Activated gamma-delta T cell (primary cell): ENCODE results near the gene PGLYRP3.

Experiments used
- DNase-seq: peaks from one replicate; lab custom pipeline; 2025; lab: John Stamatoyannopoulos, UW
- total RNA-seq, 2 donors: gene quantifications; one replicate each; lab custom pipeline; 2026; lab: John Stamatoyannopoulos, UW

Gene PGLYRP3
- total RNA-seq, result 0 reads per million in 2 donors

- DNase-seq, result no peak
Observed at GRCh38 chr1:153312570-153313186, at the start of gene PGLYRP3. PGLYRP3 (minus strand) TSS chr1:153312952; CDS start chr1:153310665, 2,287 bp downstream.

DNA sequence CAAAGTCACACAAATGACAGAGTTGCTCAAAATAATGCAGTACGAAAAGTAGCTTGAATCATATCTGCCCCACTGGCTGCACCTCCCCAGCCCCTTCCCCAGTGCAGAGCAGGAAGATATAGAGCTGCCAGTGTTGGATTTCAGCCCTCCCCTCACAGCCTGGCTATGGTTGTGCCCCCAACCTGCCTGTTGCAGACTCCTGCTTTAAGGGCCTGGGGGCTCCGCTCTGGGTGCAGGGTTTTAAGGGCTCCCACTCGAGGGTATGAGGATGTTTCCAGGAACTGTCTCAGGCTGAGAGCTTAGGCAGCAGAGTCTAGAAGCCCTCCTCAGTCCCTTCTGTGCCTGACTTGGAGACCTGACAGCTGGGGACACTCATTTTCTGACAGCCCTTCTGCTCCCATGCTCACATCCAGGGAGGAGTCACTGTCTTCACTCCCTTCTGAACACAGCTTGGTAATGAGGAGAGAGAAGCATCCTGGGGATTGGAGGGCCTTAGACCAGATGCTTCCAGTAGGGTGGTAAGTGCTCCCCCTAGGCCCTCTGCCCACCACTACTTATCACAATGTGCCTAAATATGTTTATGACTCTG is 49.5 kb upstream of the PGLYRP3 start:
- DNase-seq, result no peak

DNA sequence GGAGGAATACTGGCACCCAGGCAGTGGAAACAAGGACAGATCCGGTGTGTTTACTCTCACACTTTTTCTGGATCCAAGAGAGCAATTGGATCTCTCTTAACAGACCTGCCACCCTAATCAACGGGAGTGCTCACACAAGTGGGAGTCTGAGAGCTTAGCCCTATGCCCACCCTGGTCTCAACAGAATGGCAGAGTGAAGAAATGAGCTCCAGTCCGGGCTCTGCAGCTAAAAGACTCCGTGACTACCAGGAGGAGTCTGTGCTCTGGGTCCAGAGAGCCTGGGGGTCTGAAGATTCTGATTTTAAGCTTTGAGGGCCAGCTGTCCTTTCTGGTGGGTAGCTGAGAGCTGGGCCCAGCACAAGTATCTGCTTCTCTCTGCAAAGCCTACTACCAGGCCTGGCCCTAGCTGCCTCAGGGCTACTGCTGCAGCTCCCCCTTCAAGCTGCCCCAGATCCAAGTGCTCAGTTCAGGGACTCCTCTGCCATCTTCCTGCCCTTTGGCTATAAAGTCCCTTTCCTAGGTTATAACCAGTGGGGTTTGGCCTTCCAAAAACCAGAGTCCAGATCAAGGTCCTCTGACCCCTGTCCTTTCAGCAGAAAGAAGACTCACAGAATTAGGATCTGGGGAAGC is 48.8 kb upstream of the PGLYRP3 start:
- DNase-seq, result no peak

GRCh38 chr1:153360592-153361479 is 48.1 kb upstream of the PGLYRP3 start:
- DNase-seq, result no peak

- no peak for DNase-seq
Observed at GRCh38 chr1:153360190-153360589, 47.4 kb upstream of the PGLYRP3 start.

DNA sequence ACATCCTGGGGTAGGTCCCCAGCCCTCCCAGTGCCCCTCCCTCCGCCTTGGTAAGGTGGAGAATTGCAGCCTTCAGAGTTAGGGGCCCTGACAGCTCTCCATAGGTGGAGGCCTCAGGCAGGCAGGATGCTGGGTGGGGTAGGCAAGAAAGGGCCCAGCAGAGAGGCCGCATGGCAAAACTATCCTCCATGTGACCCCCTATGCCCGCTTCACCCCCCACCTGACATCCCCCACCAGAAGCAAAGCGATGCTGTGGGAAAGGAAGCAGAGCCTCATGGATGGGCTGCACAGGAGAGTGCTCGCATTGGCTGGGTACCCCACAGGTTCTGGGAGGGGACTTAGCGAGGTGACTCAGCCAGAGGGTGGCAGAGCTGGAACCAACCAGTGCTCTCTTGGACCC is 46.5 kb upstream of the PGLYRP3 start:
- no peak for DNase-seq

DNA sequence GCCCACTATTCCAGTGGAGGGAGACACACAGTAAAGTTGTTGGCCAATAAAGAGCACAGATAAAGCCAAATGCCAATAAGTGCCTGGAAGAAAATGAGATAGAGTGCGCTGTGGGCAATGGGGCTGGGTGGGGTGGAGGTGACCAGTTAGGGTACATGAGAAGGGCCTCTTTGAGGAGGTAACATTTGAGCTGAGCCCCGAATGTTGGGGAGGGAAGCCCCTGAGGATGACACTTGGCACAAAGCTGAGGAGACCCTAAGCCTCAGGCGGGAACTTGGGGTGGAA is 45.9 kb upstream of the PGLYRP3 start:
- DNase-seq, result no peak

DNA sequence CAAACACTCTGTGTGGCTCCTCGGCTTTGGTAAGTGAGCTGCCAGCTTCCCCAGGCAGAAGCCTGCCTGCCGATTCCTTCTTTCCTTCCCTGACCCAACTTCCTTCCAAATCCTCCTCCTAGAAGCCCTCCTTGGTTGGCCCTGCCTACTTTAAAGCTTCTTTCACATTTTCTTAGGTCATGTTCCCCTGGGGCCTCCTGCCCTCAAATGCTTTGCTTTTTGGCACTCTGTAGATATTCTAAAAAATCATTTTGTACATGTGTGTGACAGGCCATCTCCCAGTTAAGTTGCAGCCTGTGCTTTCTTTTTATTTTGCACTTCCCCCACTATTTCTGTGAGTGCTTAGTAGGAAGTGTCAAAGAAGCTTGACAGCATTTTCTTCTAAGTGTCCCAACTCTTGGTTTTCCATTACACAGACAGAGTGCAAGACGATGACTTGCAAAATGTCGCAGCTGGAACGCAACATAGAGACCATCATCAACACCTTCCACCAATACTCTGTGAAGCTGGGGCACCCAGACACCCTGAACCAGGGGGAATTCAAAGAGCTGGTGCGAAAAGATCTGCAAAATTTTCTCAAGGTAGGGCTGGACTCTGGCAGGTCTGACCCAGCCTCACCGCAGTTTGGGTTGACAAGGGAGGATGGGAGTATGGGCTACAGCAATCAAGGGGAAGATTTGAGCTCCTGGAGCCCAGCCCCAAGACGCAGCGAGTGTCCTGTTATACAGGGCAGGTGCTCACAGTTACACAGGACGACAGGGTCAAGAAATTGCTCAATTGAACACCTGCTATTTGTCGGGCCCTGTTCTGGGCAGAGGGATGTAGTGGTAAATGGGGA is 45.3 kb upstream of the PGLYRP3 start, which contains the start of gene S100A9:
S100A9 (plus strand) TSS at position 2 of the 838 bp plus-strand sequence; CDS start at position 432, 430 bp downstream.
- DNase-seq, result no peak

DNA sequence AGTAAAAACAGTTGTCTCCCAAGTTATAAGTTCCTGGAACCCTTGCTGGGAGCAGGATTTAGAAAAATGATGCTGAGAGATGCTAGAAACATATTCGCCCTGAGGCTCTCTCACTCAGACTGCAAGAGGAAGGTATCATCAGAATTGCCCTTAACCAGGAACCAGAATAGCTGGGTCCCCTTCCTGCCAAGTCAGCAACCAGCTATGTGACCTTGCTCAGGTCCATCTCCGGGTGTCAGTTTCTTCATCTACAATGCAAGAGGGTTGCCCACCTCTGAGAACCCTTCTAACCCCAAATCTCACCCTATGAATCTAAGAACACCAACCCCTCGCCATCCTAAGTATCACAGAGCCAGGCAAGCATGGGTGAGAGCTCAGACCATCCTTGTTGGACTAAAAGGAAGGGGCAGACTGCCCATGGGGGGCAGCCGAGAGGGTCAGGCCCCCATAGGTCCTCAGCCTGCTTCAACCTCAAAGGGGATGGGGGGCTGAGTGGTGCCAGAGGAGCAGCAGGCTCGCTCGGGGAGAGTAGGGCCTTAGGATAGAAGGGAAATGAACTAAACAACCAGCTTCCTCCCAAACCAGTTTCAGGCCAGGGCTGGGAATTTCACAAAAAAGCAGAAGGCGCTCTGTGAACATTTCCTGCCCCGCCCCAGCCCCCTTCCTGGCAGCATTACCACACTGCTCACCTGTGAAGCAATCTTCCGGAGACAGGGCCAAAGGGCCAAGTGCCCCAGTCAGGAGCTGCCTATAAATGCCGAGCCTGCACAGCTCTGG is 44.5 kb upstream of the PGLYRP3 start:
- no peak for DNase-seq

- no peak for DNase-seq
Observed at GRCh38 chr1:153356392-153357075, 43.8 kb upstream of the PGLYRP3 start.

- no peak for DNase-seq
Observed at GRCh38 chr1:153355445-153356071, 42.8 kb upstream of the PGLYRP3 start.

DNA sequence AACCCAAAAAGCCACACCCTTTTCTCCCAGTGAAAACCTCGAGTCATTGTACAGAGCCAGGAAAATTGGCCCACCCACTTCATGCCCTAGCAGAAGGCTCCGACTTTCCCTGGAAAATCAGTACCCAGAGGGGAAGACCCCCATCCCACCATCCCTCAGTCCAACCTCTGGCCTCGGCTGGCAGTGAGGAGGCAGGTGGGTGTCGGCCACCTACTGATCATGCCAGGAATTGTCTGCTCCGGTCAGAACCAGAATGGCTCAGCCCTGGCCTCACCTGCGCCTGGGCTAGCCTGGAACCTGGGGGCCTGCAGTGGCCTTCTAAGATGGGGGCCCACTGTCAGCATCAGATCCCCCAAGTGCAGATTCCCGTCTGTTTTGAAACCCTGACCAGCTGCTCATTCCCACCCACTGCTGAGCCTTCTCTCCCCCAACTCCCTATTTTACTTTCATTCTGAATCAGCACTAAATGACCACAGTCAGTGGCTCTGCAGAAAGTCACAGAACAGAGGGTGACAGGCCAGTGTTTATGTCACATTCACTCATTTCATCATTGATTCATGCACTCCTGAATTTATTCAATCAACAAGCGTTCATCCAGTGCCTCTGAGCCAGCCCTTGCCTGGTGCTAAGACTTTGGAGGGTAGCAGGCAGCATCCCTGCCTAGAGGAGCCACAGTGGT is 41.9 kb upstream of the PGLYRP3 start:
- no peak for DNase-seq

GRCh38 chr1:153353226-153353947 is 40.6 kb upstream of the PGLYRP3 start:
- DNase-seq, result no peak

DNA sequence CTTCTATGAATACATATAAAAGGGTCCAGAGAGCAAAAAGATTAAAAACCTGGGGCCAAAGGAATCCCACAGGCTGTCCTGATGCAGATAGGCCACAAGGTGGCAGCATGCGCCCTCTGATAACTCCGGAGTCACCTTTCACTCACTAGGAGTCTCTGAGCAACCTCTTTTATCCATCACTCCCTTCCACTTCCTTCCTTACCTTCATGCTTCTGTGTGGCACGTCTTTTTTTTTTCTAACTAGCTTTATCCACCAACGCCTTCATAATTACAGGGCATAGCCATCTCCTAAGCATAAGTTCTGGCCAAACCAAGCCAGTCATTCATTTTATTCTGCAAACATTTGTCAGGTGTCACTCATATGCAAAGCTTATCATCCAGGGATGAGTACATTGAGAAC is 39.8 kb upstream of the PGLYRP3 start:
- DNase-seq, result no peak

DNA sequence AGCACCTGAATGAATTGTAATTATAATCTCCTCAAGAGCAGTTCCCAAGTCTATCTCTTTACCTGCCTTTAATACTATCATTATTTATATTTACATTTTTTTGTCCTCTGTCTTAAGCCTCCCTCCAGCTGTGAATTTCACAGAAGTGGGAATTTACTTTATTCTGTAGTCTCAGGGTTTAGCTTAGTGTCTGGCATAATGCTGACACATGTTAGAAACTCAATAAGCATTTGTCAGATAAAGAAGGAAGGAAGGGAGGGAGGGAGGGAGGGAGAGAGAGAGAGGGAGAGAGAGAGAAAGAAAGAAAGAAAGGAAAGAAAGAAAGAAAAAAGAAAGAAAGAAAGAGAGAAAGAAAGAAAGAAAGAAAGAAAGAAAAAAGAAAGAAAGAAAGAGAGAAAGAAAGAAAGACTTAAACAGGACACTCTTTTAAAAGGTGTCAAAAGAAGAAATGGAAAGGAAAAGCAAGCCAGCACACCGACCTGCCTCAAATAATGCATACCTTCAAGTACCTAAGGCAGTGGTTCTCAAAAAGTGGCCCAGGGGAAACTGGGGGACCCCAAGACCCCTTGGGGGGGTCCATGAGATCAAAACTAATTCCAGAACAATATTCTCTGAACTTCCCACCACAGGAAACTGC is 37.7 kb upstream of the PGLYRP3 start:
- no peak for DNase-seq

DNA sequence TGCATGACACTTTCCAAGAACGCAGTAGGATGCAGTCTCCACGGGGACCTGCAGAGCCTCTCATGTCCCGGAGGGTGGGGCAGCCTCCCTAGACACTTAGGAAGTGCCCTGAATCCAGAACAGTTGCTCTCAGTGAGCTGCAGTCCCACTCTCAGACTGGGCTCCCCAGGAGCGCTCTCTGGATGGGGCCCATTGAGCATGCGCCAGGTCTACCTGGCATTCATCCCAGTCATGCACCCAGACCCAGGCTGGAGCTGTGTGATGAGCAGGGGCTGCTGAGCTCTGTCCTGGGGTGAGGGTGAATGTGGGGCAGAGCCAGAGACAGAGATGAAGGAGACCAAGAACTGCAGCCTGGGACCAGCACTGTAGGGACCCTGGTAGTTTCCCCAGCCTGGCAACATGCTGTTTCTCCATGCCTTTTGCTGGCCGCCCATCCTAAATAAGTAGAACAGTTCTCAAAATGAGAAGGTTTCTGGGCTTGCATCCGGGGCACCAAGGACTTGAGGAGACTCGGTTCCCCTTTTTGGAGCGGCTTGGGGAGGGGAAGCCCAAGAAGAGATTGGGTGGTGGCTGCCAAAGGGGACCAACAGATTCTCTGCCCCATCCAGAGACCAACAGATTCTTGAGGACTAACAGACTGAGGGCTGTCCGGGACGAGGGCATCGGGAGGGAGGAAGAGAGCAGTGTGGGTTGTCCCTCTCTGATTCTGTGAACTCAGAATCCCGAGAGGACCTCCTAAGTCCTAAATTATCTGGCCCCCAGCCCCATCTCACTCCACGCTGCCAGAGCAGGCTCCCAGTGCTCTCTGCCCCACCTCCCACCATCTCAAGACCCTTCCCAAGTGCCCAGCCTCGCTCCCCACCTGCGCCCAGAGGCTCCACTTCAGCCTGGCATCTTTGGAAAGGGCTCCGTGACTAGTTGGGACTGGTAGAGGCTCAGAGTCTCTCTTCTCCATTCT is 36.9 kb upstream of the PGLYRP3 start:
- no peak for DNase-seq
